Measurements from ENCODE around the gene OR4S2. TPM values are rescaled to one million over a fixed set of nuclear protein-coding genes. Genes with fewer than 3 reads are reported as not detected.

OR4S2 gene, protein sequence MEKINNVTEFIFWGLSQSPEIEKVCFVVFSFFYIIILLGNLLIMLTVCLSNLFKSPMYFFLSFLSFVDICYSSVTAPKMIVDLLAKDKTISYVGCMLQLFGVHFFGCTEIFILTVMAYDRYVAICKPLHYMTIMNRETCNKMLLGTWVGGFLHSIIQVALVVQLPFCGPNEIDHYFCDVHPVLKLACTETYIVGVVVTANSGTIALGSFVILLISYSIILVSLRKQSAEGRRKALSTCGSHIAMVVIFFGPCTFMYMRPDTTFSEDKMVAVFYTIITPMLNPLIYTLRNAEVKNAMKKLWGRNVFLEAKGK
- not detected for total RNA-seq

DNA sequence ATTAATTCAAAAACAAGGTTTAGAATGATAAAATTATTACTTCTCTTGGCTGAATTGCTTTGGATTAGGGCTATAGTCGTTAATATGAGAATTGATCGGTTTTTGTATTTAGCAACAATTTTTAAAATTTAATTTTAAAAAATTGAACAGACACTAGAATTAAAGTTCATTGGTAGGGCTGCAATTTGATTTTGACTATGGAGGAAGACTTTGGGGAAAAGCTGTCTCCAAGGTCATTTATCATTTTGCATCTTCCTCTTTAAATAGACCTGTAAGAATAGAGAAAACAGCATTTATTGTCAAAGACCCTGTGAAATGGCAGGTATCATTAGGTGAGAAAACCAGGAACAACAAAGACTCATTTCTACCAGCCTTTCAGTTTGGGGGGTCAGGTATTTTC is at the start of gene OR4S2:
Gene OR4S2, plus strand, starts transcription at position 301 of the 400 bp plus-strand sequence. CDS start 2,577 bp downstream, outside the sequence.
- H3K36me3 ChIP-seq (ENCODE audit: control insufficient read depth in 3 of 3, insufficient read depth in 3 of 3, low read length in 3 of 3) = no peaks in the 10 kb centered on the region
- no peaks in the 10 kb centered on the region for H3K27me3 ChIP-seq (ENCODE audit: control insufficient read depth in 3 of 3, insufficient read depth in 3 of 3, low read length in 3 of 3)
- H3K9ac ChIP-seq (ENCODE audit: low read depth in 1 of 3, low read length in 3 of 3) = no peak within 1 kb of the TSS
- no peak within 1 kb of the TSS for H3K4me3 ChIP-seq (ENCODE audit: low read length in 3 of 3)
- no peaks in the 10 kb centered on the region for H3K4me1 ChIP-seq (ENCODE audit: control insufficient read depth in 3 of 3, insufficient read depth in 3 of 3, low read length in 3 of 3)
- no peak within 1 kb of the TSS for H3K27ac ChIP-seq (ENCODE audit: low read depth, low read length)
- H3K9me3 ChIP-seq (ENCODE audit: control insufficient read depth in 3 of 3, low read length in 3 of 3) = peaks cover 0 to 2% (median 0%) of the 10 kb centered on the region in 3 donors

DNA sequence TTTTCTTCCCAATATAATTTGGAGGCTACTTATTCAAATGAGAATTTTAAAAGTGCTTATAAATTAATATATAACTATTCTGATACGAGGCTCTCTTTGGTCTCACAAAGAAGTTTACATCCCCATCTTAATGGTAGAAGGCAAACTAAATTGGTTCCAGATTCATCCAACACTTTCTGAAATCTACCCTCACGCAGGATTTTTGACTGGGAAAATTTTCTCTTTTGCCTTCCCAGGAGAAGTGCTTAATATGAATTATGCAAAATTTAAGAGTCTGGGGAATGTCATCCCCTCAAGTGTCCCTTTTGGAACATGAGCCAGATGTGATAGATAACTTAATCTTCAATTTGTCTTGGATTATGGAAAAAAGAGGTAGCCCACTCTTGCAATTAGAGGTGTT is 40.6 kb upstream of the OR4S2 start, which contains the start of gene OR4C11:
Gene OR4C11, minus strand, starts transcription at position 101 of the 400 bp plus-strand sequence. CDS start 3,272 bp downstream, outside the sequence.
- H3K27me3 ChIP-seq (ENCODE audit: control insufficient read depth in 3 of 3, insufficient read depth in 3 of 3, low read length in 3 of 3) = no peaks in the 10 kb centered on the region
- H3K4me3 ChIP-seq (ENCODE audit: low read length in 3 of 3) = no peak within 1 kb of the TSS
- peaks cover 0 to 2% (median 0%) of the 10 kb centered on the region in 3 donors for H3K9me3 ChIP-seq (ENCODE audit: control insufficient read depth in 3 of 3, low read length in 3 of 3)
- no peak within 1 kb of the TSS for H3K27ac ChIP-seq (ENCODE audit: low read depth, low read length)
- H3K4me1 ChIP-seq (ENCODE audit: control insufficient read depth in 3 of 3, insufficient read depth in 3 of 3, low read length in 3 of 3) = no peaks in the 10 kb centered on the region
- no peak within 1 kb of the TSS for H3K9ac ChIP-seq (ENCODE audit: low read depth in 1 of 3, low read length in 3 of 3)
- no peaks in the 10 kb centered on the region for H3K36me3 ChIP-seq (ENCODE audit: control insufficient read depth in 3 of 3, insufficient read depth in 3 of 3, low read length in 3 of 3)

DNA sequence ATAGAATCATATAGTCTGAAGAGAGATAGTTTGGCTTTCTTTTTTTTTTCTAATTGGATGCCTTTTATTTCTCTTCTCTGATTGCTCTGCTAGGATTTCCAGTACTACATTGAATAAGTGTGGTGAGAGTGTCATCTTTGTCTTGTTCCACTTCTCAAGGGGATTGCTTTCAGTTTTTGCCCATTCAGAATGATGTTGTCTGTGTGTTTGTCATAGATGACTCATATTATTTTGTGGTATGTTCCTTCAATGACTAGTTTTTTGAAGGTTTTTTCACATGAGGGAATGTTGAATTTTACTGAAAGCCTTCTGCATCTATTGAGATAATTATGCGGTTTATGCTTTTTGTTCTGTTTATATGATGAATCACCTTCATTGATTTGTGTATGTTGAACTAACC is 23.6 kb upstream of the OR4S2 start:
- no peaks in the 10 kb centered on the region for H3K36me3 ChIP-seq (ENCODE audit: control insufficient read depth in 3 of 3, insufficient read depth in 3 of 3, low read length in 3 of 3)
- no peak overlapping the region for H3K27ac ChIP-seq (ENCODE audit: low read depth, low read length)
- no peak overlapping the region for H3K4me3 ChIP-seq (ENCODE audit: low read length in 3 of 3)
- peaks cover 0 to 3% (median 0%) of the 10 kb centered on the region in 3 donors for H3K9me3 ChIP-seq (ENCODE audit: control insufficient read depth in 3 of 3, low read length in 3 of 3)
- no peaks in the 10 kb centered on the region for H3K4me1 ChIP-seq (ENCODE audit: control insufficient read depth in 3 of 3, insufficient read depth in 3 of 3, low read length in 3 of 3)
- H3K27me3 ChIP-seq (ENCODE audit: control insufficient read depth in 3 of 3, insufficient read depth in 3 of 3, low read length in 3 of 3) = no peaks in the 10 kb centered on the region
- no peak overlapping the region for H3K9ac ChIP-seq (ENCODE audit: low read depth in 1 of 3, low read length in 3 of 3)

GRCh38 chr11:55634813-55635212 is 13.3 kb upstream of the OR4S2 start, which contains the start of gene OR4P4:
Gene OR4P4, plus strand, starts transcription at chr11:55635113.
- Histone ChIP-seq H3K27me3 (ENCODE audit: control insufficient read depth in 3 of 3, insufficient read depth in 3 of 3, low read length in 3 of 3) (no peaks in the 10 kb centered on the region), H3K36me3 (ENCODE audit: control insufficient read depth in 3 of 3, insufficient read depth in 3 of 3, low read length in 3 of 3) (no peaks in the 10 kb centered on the region), H3K4me3 (ENCODE audit: low read length in 3 of 3) (no peak within 1 kb of the TSS), H3K27ac (ENCODE audit: low read depth, low read length) (no peak within 1 kb of the TSS), H3K9ac (ENCODE audit: low read depth in 1 of 3, low read length in 3 of 3) (no peak within 1 kb of the TSS), H3K9me3 (ENCODE audit: control insufficient read depth in 3 of 3, low read length in 3 of 3) (no peaks in the 10 kb centered on the region), H3K4me1 (ENCODE audit: control insufficient read depth in 3 of 3, insufficient read depth in 3 of 3, low read length in 3 of 3) (no peaks in the 10 kb centered on the region)

GRCh38 chr11:55652560-55652959 is 4.4 kb downstream of the OR4S2 start:
- H3K9ac ChIP-seq (ENCODE audit: low read depth in 1 of 3, low read length in 3 of 3) = no peak overlapping the region
- H3K36me3 ChIP-seq (ENCODE audit: control insufficient read depth in 3 of 3, insufficient read depth in 3 of 3, low read length in 3 of 3) = no peaks in the 10 kb centered on the region
- no peaks in the 10 kb centered on the region for H3K4me1 ChIP-seq (ENCODE audit: control insufficient read depth in 3 of 3, insufficient read depth in 3 of 3, low read length in 3 of 3)
- H3K27me3 ChIP-seq (ENCODE audit: control insufficient read depth in 3 of 3, insufficient read depth in 3 of 3, low read length in 3 of 3) = no peaks in the 10 kb centered on the region
- H3K4me3 ChIP-seq (ENCODE audit: low read length in 3 of 3) = no peak overlapping the region
- H3K27ac ChIP-seq (ENCODE audit: low read depth, low read length) = no peak overlapping the region
- H3K9me3 ChIP-seq (ENCODE audit: control insufficient read depth in 3 of 3, low read length in 3 of 3) = no peaks in the 10 kb centered on the region

DNA sequence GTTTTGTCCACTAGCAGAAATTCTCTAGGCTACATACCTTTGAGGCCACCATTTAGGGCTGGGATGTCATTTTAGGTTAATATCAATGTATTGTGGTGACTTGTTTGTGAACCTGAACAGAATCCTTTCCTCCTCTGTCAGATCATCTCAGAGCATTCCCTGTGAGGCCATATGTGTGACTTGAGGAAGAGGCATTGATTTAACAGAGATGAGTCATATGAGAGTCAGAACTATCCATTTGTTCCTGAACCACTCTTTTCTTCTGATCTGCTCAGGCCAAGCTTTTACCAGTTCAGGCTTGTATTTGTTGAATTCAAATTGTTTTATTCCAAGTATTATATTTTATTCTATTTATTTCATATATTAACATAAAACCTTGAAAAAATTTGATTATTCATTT is 7.0 kb downstream of the OR4S2 start:
- Histone ChIP-seq H3K27me3 (ENCODE audit: control insufficient read depth in 3 of 3, insufficient read depth in 3 of 3, low read length in 3 of 3) (no peaks in the 10 kb centered on the region), H3K36me3 (ENCODE audit: control insufficient read depth in 3 of 3, insufficient read depth in 3 of 3, low read length in 3 of 3) (no peaks in the 10 kb centered on the region), H3K9ac (ENCODE audit: low read depth in 1 of 3, low read length in 3 of 3) (no peak overlapping the region), H3K4me1 (ENCODE audit: control insufficient read depth in 3 of 3, insufficient read depth in 3 of 3, low read length in 3 of 3) (no peaks in the 10 kb centered on the region), H3K9me3 (ENCODE audit: control insufficient read depth in 3 of 3, low read length in 3 of 3) (no peaks in the 10 kb centered on the region), H3K27ac (ENCODE audit: low read depth, low read length) (no peak overlapping the region), H3K4me3 (ENCODE audit: low read length in 3 of 3) (no peak overlapping the region)

- H3K9me3 ChIP-seq (ENCODE audit: control insufficient read depth in 3 of 3, low read length in 3 of 3) = no peaks in the 10 kb centered on the region
- no peak overlapping the region for H3K4me3 ChIP-seq (ENCODE audit: low read length in 3 of 3)
- no peaks in the 10 kb centered on the region for H3K27me3 ChIP-seq (ENCODE audit: control insufficient read depth in 3 of 3, insufficient read depth in 3 of 3, low read length in 3 of 3)
- H3K4me1 ChIP-seq (ENCODE audit: control insufficient read depth in 3 of 3, insufficient read depth in 3 of 3, low read length in 3 of 3) = no peaks in the 10 kb centered on the region
- H3K27ac ChIP-seq (ENCODE audit: low read depth, low read length) = no peak overlapping the region
- no peaks in the 10 kb centered on the region for H3K36me3 ChIP-seq (ENCODE audit: control insufficient read depth in 3 of 3, insufficient read depth in 3 of 3, low read length in 3 of 3)
- H3K9ac ChIP-seq (ENCODE audit: low read depth in 1 of 3, low read length in 3 of 3) = no peak overlapping the region
Observed at GRCh38 chr11:55658031-55658573, 10.0 kb downstream of the OR4S2 start.

GRCh38 chr11:55658608-55659007 is 10.5 kb downstream of the OR4S2 start:
- Histone ChIP-seq H3K27me3 (ENCODE audit: control insufficient read depth in 3 of 3, insufficient read depth in 3 of 3, low read length in 3 of 3) (no peaks in the 10 kb centered on the region), H3K27ac (ENCODE audit: low read depth, low read length) (no peak overlapping the region), H3K36me3 (ENCODE audit: control insufficient read depth in 3 of 3, insufficient read depth in 3 of 3, low read length in 3 of 3) (no peaks in the 10 kb centered on the region), H3K9ac (ENCODE audit: low read depth in 1 of 3, low read length in 3 of 3) (no peak overlapping the region), H3K4me1 (ENCODE audit: control insufficient read depth in 3 of 3, insufficient read depth in 3 of 3, low read length in 3 of 3) (no peaks in the 10 kb centered on the region), H3K9me3 (ENCODE audit: control insufficient read depth in 3 of 3, low read length in 3 of 3) (no peaks in the 10 kb centered on the region), H3K4me3 (ENCODE audit: low read length in 3 of 3) (no peak overlapping the region)

GRCh38 chr11:55661901-55662300 is 13.8 kb downstream of the OR4S2 start, which contains the start of gene OR4C6:
Gene OR4C6, plus strand, starts transcription at chr11:55662201. Its CDS starts 2,966 bp downstream, at chr11:55665167.
- Histone ChIP-seq H3K9me3 (ENCODE audit: control insufficient read depth in 3 of 3, low read length in 3 of 3) (no peaks in the 10 kb centered on the region), H3K9ac (ENCODE audit: low read depth in 1 of 3, low read length in 3 of 3) (no peak within 1 kb of the TSS), H3K27me3 (ENCODE audit: control insufficient read depth in 3 of 3, insufficient read depth in 3 of 3, low read length in 3 of 3) (no peaks in the 10 kb centered on the region), H3K27ac (ENCODE audit: low read depth, low read length) (no peak within 1 kb of the TSS), H3K36me3 (ENCODE audit: control insufficient read depth in 3 of 3, insufficient read depth in 3 of 3, low read length in 3 of 3) (no peaks in the 10 kb centered on the region), H3K4me3 (ENCODE audit: low read length in 3 of 3) (no peak within 1 kb of the TSS), H3K4me1 (ENCODE audit: control insufficient read depth in 3 of 3, insufficient read depth in 3 of 3, low read length in 3 of 3) (no peaks in the 10 kb centered on the region)

- Histone ChIP-seq H3K27me3 (ENCODE audit: control insufficient read depth in 3 of 3, insufficient read depth in 3 of 3, low read length in 3 of 3) (no peaks in the 10 kb centered on the region), H3K9ac (ENCODE audit: low read depth in 1 of 3, low read length in 3 of 3) (no peak overlapping the region), H3K36me3 (ENCODE audit: control insufficient read depth in 3 of 3, insufficient read depth in 3 of 3, low read length in 3 of 3) (no peaks in the 10 kb centered on the region), H3K4me1 (ENCODE audit: control insufficient read depth in 3 of 3, insufficient read depth in 3 of 3, low read length in 3 of 3) (no peaks in the 10 kb centered on the region), H3K9me3 (ENCODE audit: control insufficient read depth in 3 of 3, low read length in 3 of 3) (no peaks in the 10 kb centered on the region), H3K4me3 (ENCODE audit: low read length in 3 of 3) (no peak overlapping the region), H3K27ac (ENCODE audit: low read depth, low read length) (no peak overlapping the region)
Observed at GRCh38 chr11:55669376-55669775, 21.2 kb downstream of the OR4S2 start.
